Adrenal gland (tissue), 5 donors: ENCODE data around the gene AREL1.

Experiments
- CTCF ChIP-seq, 6 experiments: fragments of 450-650 bp in 4 of 6; fragments of 200-600 bp in 2 of 6; sonication (generic) in 1 of 6; IDR thresholded peaks; 1 replicate in 5 of 6; 2 replicates in 1 of 6; pipeline versions ENCODE4 v1.5.1 to v1.8.0; 2016 to 2021; ENCODE audit warnings: antibody characterized with exemption in 6 of 6, mild to moderate bottlenecking in 2 of 6, moderate library complexity in 1 of 6
- POLR2A ChIP-seq, 2 donors: fragments of 450-650 bp; IDR thresholded peaks; one replicate each; pipeline ENCODE4 v1.6.1; 2017; ENCODE audit warnings: antibody characterized with exemption in 2 of 2, mild to moderate bottlenecking in 2 of 2, moderate library complexity in 1 of 2
- donor health status: DM: no; HTN: no; CAD: no.

GRCh38 chr14:74649167-74649566 lies 63.7 kb downstream of the AREL1 start:
- no peak for TF ChIP-seq CTCF (IDR thresholded peaks at IDR 0.05)
- no peak for TF ChIP-seq POLR2A (IDR thresholded peaks at IDR 0.05)
